ENCODE data around the gene SCIN.

Gene SCIN

DNA sequence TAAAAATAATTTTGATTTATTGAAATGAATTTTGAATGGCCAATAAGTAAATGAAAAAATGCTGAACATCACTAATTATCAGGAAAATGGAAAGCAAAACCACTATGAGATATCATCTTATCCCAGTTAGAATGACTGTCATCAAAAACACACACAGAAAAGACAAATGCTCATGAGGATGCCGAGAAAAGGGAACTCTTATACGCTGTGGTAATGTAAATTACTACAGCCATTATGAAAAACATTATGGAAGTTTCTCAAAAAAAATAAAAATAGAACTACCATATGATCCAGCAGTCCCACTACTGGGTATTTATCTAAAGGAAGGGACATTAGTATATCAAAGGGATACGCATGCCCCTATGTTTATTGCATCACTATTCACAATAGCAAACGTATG, 15.8 kb downstream of the SCIN start:
- in situ Hi-C loops (cut with MboI; ENCODE audit: low sequenced_read_pairs, unreplicated experiment): no loop called here
- TF ChIP-seq, protein P1, sequence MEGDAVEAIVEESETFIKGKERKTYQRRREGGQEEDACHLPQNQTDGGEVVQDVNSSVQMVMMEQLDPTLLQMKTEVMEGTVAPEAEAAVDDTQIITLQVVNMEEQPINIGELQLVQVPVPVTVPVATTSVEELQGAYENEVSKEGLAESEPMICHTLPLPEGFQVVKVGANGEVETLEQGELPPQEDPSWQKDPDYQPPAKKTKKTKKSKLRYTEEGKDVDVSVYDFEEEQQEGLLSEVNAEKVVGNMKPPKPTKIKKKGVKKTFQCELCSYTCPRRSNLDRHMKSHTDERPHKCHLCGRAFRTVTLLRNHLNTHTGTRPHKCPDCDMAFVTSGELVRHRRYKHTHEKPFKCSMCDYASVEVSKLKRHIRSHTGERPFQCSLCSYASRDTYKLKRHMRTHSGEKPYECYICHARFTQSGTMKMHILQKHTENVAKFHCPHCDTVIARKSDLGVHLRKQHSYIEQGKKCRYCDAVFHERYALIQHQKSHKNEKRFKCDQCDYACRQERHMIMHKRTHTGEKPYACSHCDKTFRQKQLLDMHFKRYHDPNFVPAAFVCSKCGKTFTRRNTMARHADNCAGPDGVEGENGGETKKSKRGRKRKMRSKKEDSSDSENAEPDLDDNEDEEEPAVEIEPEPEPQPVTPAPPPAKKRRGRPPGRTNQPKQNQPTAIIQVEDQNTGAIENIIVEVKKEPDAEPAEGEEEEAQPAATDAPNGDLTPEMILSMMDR (IDR thresholded peaks at IDR 0.05; ENCODE audit: borderline replicate concordance, control extremely low read depth, extremely low read depth, insufficient read depth, missing control alignments): no peak
- no peak for DNase-seq (ENCODE audit: low spot score)

DNA sequence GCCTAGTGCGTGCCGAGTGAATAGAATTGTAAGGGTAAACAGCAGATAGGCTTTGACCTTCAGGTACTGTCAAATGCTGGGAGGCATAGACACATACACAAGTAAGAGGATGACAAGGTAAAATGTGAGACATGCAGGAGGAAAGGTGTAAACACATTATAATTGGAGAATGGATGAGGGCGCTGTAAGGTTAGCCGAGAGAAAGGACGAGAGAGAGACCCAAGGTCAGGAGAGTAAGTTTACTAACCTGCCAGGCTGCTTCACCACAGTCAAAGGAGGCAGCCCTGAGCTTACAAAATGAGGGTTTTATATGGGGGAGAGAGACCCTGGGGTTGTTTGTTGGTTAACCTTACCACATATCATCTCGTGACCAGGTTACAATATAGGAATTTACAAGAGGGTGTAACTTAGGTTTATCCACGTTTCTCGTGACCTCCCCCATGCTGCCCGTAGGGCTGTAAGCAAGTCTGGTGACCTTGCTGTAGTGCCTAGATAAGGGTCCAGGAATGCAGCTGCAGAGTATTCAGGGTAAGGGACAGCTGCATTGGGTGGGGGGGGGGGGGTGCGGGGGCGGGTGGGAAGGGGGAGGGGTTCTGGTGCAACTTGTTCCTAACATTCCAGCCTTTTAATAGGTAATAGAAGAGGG, 17.9 kb downstream of the SCIN start:
- in situ Hi-C loops (cut with MboI; ENCODE audit: low sequenced_read_pairs, unreplicated experiment): no loop called here
- TF ChIP-seq, protein P1 (IDR thresholded peaks at IDR 0.05; ENCODE audit: borderline replicate concordance, control extremely low read depth, extremely low read depth, insufficient read depth, missing control alignments): no peak

DNA sequence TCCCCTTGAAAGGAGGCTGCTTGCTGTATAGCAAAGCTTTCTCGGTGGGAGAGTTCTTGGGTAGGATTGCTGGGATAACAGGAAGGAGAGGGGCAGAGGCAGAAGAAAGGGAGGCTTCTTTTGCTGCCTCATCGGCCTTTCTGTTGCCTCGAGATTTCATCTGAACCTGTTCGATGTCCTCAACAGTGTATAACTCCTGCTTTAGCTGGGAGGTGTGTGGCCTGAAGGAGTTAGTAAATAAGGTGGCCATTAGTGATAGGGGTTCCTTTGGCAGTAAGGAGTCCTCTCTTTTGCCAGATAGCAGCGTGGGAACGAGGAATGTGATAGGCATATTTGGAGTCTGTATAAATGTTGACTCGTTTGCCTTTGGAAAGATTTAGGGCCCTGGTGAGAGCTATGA, 20.0 kb downstream of the SCIN start:
- TF ChIP-seq, protein P1 (IDR thresholded peaks at IDR 0.05; ENCODE audit: borderline replicate concordance, control extremely low read depth, extremely low read depth, insufficient read depth, missing control alignments): no peak
- no peak for DNase-seq (ENCODE audit: low spot score)
- in situ Hi-C loops (cut with MboI; ENCODE audit: low sequenced_read_pairs, unreplicated experiment): no loop called here

More for the DNA sequence above, 17.9 kb downstream of the SCIN start:
- DNase-seq (ENCODE audit: low spot score): no peak

DNA sequence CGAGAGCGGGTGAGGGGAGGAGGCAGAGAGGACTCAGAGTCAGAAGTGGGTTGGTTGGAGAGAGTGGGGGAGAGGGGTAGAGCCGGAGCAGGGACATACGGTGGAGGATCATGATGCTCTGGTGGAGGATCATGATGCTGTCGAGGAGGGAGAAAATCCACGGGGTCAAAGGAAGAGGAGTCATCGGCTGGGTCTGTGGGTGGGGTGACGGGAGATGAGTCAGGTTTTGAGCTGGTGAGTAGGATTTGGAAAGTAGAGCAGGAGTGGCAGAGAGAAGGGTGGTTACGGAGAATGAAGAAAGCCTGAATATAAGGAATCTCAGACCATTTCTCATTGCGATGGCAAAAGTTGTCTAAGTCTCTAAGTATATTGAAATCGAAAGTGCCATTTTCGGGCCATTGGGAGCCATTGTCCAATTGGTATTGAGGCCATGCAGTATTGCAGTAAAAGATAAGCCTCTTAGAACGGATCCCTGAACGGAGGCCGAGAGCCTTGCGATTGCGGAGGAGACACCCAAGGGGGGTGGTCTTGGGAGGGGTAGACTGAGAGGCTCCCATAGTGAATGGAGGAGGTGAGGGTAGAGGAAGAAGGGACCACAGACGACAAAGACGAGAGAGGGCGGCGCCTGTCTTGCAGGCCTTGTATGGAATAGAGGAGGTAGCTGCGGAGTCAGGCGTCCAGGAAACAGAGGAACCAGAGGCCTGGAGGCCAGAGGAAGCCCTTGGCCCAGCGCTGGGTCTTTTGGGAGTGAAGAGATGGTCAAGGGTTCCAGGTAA, 23.8 kb downstream of the SCIN start:
- no peak for DNase-seq (ENCODE audit: low spot score)
- TF ChIP-seq, protein P1 (IDR thresholded peaks at IDR 0.05; ENCODE audit: borderline replicate concordance, control extremely low read depth, extremely low read depth, insufficient read depth, missing control alignments): no peak
- in situ Hi-C loops (cut with MboI; ENCODE audit: low sequenced_read_pairs, unreplicated experiment): no loop called here

DNA sequence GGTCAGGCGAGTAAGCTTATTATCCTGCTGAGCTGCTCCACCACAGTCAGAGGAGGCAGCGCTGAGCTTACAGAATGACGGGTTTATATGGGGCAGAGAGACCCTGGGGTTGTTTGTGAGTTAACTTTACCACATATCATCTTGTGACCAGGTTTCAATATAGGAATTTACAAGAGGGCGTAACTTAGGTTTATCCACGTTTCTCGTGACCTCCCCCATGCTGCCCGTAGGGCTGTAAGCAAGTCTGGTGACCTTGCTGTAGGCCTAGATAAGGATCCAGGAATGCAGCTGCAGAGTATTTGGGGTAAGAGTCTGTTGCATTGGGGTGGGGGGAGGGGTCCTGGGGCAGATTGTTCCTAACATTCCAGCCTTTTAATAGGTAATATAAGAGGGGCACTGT, 24.6 kb downstream of the SCIN start:
- in situ Hi-C loops (cut with MboI; ENCODE audit: low sequenced_read_pairs, unreplicated experiment): no loop called here
- TF ChIP-seq, protein P1 (IDR thresholded peaks at IDR 0.05; ENCODE audit: borderline replicate concordance, control extremely low read depth, extremely low read depth, insufficient read depth, missing control alignments): no peak
- no peak for DNase-seq (ENCODE audit: low spot score)

DNA sequence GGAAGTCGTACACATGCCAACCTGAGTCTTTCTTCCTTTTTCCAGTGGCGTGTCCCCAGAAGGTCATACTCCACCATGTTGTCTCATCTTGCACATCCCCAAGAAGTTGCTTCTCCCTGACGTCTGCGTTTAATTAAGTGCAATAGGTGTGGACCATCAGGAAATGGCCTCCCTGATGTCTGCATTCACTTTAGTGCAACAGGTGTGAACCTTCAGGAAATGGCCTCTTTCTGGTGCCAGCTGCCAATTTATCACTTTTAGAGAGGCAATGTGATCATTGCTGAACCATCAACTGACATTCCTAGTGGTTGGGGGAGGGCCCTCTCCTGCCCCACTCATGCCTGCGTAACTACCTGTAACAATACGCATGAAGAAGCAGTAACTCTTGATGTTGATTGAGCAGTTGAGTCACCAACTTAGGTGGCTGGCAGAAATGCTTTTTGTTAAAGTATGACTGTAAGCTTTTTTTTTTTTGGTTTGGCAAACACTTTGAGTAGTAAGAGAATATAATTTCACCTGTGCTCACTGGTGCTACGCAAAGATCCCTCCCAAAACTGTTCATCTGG, 25.8 kb downstream of the SCIN start:
- DNase-seq (ENCODE audit: low spot score): no peak
- in situ Hi-C loops (cut with MboI; ENCODE audit: low sequenced_read_pairs, unreplicated experiment): no loop called here
- TF ChIP-seq, protein P1 (IDR thresholded peaks at IDR 0.05; ENCODE audit: borderline replicate concordance, control extremely low read depth, extremely low read depth, insufficient read depth, missing control alignments): no peak
